HTERT RPE-1 (cell line): ENCODE data around the gene RWDD1.

ENCODE experiments used
- in situ Hi-C: fragments of 300-500 bp; cut with MboI; formaldehyde crosslinking; loops from 4 replicates; pipeline ENCODE4 v1.14.3; 2020; ENCODE audit warnings: low sequenced_read_pairs

The RWDD1 gene, protein sequence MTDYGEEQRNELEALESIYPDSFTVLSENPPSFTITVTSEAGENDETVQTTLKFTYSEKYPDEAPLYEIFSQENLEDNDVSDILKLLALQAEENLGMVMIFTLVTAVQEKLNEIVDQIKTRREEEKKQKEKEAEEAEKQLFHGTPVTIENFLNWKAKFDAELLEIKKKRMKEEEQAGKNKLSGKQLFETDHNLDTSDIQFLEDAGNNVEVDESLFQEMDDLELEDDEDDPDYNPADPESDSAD

DNA sequence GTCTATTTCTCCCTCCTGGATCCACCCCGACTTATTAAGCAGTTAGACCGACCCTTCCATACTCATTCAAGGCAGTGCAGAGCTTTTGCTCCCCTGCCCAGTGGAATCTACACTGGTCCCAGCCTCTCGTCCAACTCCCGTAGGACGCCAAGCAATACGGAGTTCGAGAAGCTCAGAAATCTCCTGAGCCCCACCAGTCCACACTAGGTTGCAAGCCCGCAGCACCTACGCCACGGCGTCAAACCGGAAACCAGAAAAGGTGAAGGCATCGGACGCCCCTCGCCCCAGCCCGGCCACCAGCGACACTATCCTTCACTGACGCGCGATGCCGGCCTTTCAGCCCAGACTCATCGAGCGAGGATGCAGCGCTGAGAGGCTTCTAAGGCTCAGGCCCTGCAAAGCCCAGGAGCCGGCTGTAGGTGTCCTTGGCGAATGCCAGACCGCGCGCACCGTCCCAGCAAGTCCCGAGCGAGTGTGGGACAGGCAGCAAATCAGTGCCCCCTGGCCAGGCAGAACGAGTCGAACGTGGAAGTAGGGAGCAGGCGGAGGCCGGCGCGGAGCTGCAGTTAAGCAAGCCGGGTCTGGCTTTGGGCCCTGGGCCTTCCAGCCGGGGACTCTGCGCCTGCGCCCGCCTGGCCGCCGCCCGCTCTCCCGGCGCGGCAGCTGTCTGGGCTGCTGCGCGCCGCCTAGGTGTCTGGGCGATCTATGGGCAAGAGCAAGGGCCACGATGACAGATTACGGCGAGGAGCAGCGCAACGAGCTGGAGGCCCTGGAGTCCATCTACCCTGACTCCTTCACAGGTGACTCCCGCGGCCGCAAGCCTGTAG lies at the start of gene RWDD1:
Gene RWDD1 (plus strand): TSS at position 649 of the 827 bp plus-strand sequence. CDS start 79 bp downstream, at position 728.
- in situ Hi-C loops = no loop called here

DNA sequence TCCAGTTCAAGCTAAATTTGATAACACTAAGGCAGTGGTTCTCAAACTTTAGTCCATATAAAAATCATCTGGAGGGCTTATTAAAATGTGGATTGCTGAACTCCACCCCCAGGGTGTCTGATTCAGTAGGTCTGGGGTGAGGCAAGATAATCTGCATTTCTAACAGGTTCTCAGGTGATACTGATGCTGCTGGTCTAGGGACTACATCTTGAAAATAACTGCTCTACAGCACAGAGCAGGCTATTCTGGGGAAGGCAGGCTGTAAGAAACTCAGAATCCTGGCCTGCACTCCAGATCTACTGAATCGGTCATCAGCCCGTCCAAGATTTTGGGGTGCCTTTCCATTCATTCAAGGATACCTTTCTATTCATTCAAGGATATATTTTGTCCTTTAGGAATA lies 48.4 kb upstream of the RWDD1 start:
- in situ Hi-C loops = no loop called here

DNA sequence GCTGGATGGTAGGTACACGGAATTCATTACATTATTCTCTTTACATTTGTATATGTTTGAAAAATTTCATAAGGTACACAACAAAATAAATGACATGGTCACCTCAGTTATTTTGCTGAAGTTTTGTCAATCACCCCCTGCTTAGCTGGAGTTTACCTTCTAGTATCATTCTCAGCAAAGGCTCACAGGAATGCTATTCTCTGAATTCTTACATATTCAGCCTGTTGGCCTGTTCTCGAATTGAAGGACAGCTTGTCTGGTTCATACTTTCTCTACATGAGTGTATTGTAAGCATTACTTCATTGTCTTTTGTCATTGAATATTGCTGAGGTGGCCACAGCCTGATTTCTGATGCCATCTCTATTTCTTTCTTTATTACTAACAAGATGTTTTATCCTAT lies 47.1 kb upstream of the RWDD1 start:
- in situ Hi-C loops = no loop called here

DNA sequence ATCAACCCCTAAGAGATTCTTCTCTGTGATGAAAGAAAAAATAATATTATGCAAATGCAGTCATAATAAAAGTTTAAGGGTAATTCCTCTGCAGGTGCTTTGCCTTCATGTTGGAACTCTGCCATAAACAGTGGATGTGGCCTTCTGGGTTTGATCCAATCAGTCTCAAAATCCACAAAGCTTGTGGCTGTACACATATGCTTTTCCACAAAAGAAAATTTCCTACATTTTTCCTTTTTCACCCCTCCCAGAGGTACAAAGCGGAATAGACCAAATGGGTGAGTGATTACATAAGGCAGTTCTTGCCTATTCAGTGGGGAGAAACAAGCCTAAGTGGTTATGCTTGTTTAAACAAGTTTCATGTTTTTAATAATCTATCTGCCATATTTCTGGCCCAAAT lies 43.2 kb upstream of the RWDD1 start:
- in situ Hi-C loops = no loop called here

- in situ Hi-C loops = no loop called here
Measured at GRCh38 chr6:116528780-116529179, 42.5 kb upstream of the RWDD1 start.

DNA sequence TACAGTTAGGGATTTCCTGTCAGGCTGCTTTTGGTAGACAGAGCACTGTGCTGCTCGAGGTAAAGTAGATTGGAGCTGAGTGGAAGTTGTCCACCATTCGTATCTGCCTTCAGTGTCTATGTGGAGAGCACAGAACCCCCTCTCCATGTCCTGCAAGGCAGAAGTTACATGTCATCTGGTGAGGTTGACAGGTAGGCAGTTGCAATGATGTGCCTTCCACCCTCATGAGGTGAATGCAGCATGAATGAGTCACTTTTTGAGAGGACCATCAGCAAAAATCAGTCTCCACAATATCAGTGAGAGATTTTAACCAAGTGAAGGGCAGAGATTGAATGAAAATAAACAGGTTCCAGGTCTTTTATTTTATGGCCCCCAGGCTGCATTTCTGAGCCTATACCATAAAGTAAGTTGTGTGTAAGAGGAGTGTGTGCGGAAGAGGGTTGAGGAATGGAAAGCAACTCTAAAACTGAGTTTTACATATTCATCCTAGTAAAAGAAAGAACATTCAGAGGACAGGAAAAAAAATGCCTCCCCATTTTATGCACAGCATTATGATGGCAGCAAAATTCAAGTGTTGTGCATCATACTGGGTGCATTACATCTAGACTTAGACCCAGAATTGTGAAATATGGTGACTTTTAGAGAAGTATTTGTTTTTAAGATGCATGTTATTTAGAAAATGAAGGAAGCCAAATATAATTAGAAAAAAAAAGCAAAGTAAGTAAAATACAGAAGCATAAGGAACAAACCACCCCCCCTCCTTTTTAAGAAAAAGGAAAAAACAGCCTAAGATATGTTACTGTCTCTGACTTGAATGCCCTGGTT lies 41.6 kb upstream of the RWDD1 start:
- in situ Hi-C loops = no loop called here

DNA sequence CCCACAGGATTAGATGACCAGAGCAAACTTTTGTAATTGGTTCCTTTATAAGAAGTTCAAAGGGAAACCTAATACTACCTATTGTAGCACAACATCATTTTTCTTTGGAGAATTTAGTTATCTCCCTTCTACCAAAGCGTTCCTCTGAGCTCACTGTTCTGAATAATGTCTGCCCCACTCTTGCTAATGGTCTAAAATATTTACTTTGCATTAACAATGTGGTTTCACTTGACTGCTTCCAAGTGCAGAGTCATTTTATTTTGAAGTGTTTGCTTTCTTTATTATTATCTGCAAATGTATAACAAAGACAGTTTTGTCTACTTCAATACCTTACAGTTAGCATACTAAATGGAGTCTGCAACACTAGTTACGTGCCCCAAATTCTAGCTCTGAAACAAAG lies 40.9 kb upstream of the RWDD1 start:
- in situ Hi-C loops = no loop called here

DNA sequence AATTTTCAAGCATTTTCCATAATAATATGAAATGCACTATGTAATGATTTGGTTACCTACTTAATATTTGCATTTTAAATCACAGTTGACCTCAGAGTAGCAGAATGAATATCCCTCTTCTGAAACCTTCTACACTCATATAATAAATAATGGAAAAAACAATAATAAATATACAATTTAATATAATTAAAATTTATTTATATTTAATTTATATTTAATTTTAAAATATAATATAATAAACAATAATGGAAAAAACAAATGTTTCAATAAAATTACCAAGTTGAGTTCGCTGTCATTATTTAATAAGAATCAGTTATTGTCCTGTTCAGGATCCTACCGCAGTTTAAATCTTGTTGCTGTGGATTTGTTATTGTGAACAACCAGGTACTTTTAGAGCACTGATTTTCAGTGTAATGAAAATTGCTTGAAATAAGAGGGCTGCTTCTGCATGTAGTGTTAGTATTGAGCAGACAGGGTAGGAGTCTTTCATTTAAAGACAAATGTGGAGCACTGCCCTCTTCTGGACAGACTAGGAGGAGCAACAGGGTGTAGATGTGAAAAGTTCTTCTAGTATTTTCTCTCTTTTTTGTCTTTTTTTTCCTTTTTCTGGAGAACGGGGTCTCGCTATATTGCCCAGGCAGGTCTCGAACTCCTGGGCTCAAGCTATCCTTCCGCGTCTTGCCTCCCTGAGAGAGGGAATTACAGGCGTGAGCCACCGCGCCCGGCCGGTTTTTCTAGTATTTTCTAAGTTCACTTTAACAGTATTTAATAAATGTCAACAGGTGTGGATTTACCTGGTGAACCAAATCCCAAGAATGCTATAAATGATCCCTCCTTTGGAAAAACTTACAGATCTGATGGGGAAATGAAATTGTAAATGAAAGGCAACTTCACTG lies 39.4 kb upstream of the RWDD1 start:
- in situ Hi-C loops = no loop called here

GRCh38 chr6:116533233-116533957 lies 37.9 kb upstream of the RWDD1 start:
- in situ Hi-C loops = no loop called here

GRCh38 chr6:116535109-116535508 lies 36.2 kb upstream of the RWDD1 start:
- in situ Hi-C loops = no loop called here

DNA sequence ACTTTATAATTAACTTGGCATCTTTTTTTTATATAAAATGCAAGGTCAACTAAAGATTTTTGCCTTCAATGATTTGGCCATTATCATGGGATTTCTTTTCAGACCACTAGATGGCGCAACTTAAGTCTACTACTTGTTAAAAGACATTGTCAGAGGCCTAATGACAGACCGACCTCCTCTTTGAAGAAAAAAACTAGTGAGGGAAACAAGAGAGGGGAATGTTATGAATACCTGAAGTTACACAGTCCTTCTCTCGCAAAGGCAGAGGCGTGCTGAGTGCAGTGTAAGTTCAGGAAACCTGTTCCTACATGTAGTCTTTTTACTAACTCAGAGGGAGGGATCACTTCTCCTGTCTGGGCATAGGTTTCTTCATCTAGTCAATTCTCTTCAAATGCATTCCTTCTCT lies 35.1 kb upstream of the RWDD1 start:
- in situ Hi-C loops = no loop called here

DNA sequence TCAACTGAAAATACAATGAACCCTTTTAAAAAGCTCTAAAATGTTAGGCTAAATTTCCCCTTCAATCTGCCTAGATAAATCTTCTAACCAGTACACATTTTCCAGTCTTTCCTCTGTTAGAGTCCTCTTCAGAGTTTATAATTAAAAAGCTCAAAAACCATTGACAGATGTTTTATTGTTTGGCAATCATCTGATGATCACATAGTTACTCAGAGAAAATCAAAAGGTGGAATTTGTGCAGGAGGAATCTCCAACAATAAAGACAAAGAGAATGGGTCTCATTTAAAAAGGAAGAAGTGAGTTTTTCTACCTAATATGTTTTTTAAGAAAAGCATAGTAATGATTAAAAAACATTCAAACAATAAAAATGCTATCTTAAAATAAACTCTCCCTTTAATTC lies 28.9 kb upstream of the RWDD1 start:
- in situ Hi-C loops = no loop called here

GRCh38 chr6:116543149-116543548 lies 28.2 kb upstream of the RWDD1 start:
- in situ Hi-C loops = no loop called here

GRCh38 chr6:116545651-116546050 lies 25.7 kb upstream of the RWDD1 start, which contains the start of gene TRAPPC3L:
Gene TRAPPC3L (minus strand): TSS chr6:116545684. CDS start chr6:116545514, 170 bp downstream.
- in situ Hi-C loops = no loop called here

DNA sequence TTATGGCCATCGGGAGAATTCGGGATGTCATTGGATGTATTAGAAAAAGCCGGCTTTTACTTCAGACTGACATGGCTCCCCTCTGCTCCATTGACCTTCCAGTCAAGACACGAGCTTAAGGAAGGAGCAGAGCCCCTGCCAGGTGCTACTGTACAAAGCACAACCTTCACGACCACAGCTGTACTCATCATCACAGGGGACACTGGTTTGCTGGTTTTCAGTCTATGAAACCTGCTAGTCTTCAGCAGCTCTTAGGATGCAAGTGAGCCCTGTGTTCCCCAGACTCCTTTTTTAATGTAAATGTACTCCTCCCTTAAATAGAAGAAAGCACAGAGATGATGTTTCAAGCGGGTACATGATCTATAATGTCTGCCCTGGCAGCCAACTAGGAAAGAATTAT lies 23.9 kb upstream of the RWDD1 start:
- in situ Hi-C loops = no loop called here

GRCh38 chr6:116550796-116551195 lies 20.5 kb upstream of the RWDD1 start:
- in situ Hi-C loops = no loop called here

DNA sequence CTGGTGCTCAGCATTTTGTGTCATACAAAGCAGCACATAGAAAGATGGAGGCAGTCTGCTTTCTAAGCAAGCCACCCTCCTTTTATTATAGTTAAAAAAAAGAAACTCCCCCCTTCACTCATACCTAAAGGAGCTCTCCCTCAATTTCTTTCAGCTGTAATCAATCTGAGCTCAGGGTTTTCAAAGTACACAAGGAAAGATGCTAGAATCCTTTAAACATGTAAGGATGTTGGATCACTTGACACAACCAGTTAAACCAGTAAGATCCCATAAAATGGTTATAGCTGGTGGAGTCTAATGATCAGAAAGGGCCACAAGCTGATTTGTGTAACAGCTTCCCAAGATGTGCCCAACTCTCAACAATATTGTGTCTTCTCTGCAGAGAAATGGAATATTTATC lies 17.9 kb upstream of the RWDD1 start, which contains the start of gene CALHM4:
Gene CALHM4 (plus strand): TSS at position 301 of the 400 bp plus-strand sequence. CDS start 43 bp downstream, at position 344.
- in situ Hi-C loops = no loop called here

- in situ Hi-C loops = no loop called here
Measured at GRCh38 chr6:116556065-116556464, 15.2 kb upstream of the RWDD1 start.

- in situ Hi-C loops = no loop called here
Measured at GRCh38 chr6:116556814-116557415, 14.4 kb upstream of the RWDD1 start.
